Neural cell (in vitro differentiated cells): ENCODE results near the gene TAOK1.

ENCODE experiments used
- CTCF ChIP-seq: fragments of 450-650 bp; IDR thresholded peaks from 2 replicates; pipeline ENCODE4 v1.5.1; 2014; ENCODE audit warnings: antibody characterized with exemption, mild to moderate bottlenecking, moderate library complexity; ENCODE audit not compliant: poor library complexity, severe bottlenecking
- EP300 ChIP-seq: fragments of 450-650 bp; conservative IDR thresholded peaks from 2 replicates; pipeline ENCODE4 v1.6.1; 2014; ENCODE audit warnings: antibody characterized with exemption, mild to moderate bottlenecking, moderate library complexity; ENCODE audit not compliant: poor library complexity, severe bottlenecking
- EZH2 ChIP-seq: fragments of 200-600, 300-800 bp; shearing (Covaris generic), sonication (generic); IDR thresholded peaks from 2 replicates; pipeline ENCODE4 v1.6.1; 2014; ENCODE audit warnings: antibody characterized with exemption, low read length, borderline replicate concordance, mild to moderate bottlenecking; ENCODE audit not compliant: insufficient read depth, poor library complexity, severe bottlenecking
- RAD21 ChIP-seq: fragments of 450-650 bp; conservative IDR thresholded peaks from 2 replicates; pipeline ENCODE4 v1.6.1; 2014; ENCODE audit warnings: antibody characterized with exemption, mild to moderate bottlenecking, moderate library complexity
- TF ChIP-seq, protein P1 (sequence below): IDR thresholded peaks from 2 replicates; pipeline ENCODE4 v1.6.1; 2012; ENCODE audit warnings: borderline replicate concordance

GRCh38 chr17:29593591-29594518 lies 203.7 kb downstream of the TAOK1 start:
- no peak for TF ChIP-seq EZH2
- TF ChIP-seq CTCF: peak; percentile 57
- TF ChIP-seq EP300: no peak
- TF ChIP-seq, protein P1, sequence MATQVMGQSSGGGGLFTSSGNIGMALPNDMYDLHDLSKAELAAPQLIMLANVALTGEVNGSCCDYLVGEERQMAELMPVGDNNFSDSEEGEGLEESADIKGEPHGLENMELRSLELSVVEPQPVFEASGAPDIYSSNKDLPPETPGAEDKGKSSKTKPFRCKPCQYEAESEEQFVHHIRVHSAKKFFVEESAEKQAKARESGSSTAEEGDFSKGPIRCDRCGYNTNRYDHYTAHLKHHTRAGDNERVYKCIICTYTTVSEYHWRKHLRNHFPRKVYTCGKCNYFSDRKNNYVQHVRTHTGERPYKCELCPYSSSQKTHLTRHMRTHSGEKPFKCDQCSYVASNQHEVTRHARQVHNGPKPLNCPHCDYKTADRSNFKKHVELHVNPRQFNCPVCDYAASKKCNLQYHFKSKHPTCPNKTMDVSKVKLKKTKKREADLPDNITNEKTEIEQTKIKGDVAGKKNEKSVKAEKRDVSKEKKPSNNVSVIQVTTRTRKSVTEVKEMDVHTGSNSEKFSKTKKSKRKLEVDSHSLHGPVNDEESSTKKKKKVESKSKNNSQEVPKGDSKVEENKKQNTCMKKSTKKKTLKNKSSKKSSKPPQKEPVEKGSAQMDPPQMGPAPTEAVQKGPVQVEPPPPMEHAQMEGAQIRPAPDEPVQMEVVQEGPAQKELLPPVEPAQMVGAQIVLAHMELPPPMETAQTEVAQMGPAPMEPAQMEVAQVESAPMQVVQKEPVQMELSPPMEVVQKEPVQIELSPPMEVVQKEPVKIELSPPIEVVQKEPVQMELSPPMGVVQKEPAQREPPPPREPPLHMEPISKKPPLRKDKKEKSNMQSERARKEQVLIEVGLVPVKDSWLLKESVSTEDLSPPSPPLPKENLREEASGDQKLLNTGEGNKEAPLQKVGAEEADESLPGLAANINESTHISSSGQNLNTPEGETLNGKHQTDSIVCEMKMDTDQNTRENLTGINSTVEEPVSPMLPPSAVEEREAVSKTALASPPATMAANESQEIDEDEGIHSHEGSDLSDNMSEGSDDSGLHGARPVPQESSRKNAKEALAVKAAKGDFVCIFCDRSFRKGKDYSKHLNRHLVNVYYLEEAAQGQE: peak; percentile 52
- peak; percentile 27 for TF ChIP-seq RAD21
